ENCODE measurements around the gene UNK. TPM values are rescaled to one million over a fixed set of nuclear protein-coding genes. Genes with fewer than 3 reads are reported as not detected.
"Not testable (repeated sequence)": the region's sequence is repeated elsewhere in the genome, so short reads cannot be mapped to it uniquely, and the experiment has no call there.

UNK gene
- total and polyA plus RNA-seq, 2 experiments from 2014 or later: 11.5 to 12.4 TPM

- H3K4me1 ChIP-seq (ENCODE audit: insufficient read depth): peaks cover 11% of the 10 kb centered on the region
- no peaks in the 10 kb centered on the region for H3K27me3 ChIP-seq (replicated peaks; ENCODE audit: insufficient read depth)
- peaks cover 12% of the 10 kb centered on the region for H3K36me3 ChIP-seq (ENCODE audit: low read depth)
- H3K4me3 ChIP-seq: no peak overlapping the region
- no peaks in the 10 kb centered on the region for H3K9me3 ChIP-seq (ENCODE audit: low read depth)
- H3K9me2 ChIP-seq (ENCODE audit: insufficient read depth): no peaks in the 10 kb centered on the region
- DNase-seq: peak; percentile 57
- peaks cover 7% of the 10 kb centered on the region; the same call in 1 of the 2 replicates for H3F3A ChIP-seq (ENCODE audit: insufficient read depth)
- no peak overlapping the region for H3K4me2 ChIP-seq (ENCODE audit: unreplicated experiment)
- H3K27ac ChIP-seq: no peak overlapping the region
- no peaks in the 10 kb centered on the region for H4K20me1 ChIP-seq (ENCODE audit: insufficient read depth)
- H3K9ac ChIP-seq: no peak overlapping the region
- H3K79me2 ChIP-seq (ENCODE audit: insufficient read depth): peaks cover 8% of the 10 kb centered on the region; the same call in 1 of the 2 replicates
- no peak overlapping the region for H2AFZ ChIP-seq
- no peak for TF ChIP-seq EZH2 (IDR thresholded peaks at IDR 0.05; ENCODE audit: insufficient read depth, poor library complexity, severe bottlenecking)
- no peak for TF ChIP-seq EZH2phosphoT487 (IDR thresholded peaks at IDR 0.05; ENCODE audit: insufficient read depth, low read depth)
- in situ Hi-C loops (cut with MboI): no loop called here
- WGBS, 2 experiments (ENCODE audit: low coverage in 1 of 2, low lambda C conversion rate in 2 of 2, missing lambda C conversion rate in 2 of 2): 53 to 56% methylated on average over 16 of the region's 16 CpGs
Observed at GRCh38 chr17:75848523-75849278, 64.1 kb downstream of the UNK start.

GRCh38 chr17:75849279-75849646, 64.7 kb downstream of the UNK start:
- no peak overlapping the region for H3K9ac ChIP-seq
- 90 to 92% methylated on average over 11 of the region's 11 CpGs for WGBS, 2 experiments (ENCODE audit: low coverage in 1 of 2, low lambda C conversion rate in 2 of 2, missing lambda C conversion rate in 2 of 2)
- H3K4me3 ChIP-seq: no peak overlapping the region
- H3K27ac ChIP-seq: no peak overlapping the region
- no peaks in the 10 kb centered on the region for H4K20me1 ChIP-seq (ENCODE audit: insufficient read depth)
- no peak overlapping the region for H3K4me2 ChIP-seq (ENCODE audit: unreplicated experiment)
- TF ChIP-seq EZH2phosphoT487 (IDR thresholded peaks at IDR 0.05; ENCODE audit: insufficient read depth, low read depth): no peak
- TF ChIP-seq EZH2 (IDR thresholded peaks at IDR 0.05; ENCODE audit: insufficient read depth, poor library complexity, severe bottlenecking): no peak
- H3K9me3 ChIP-seq (ENCODE audit: low read depth): no peaks in the 10 kb centered on the region
- H3K36me3 ChIP-seq (ENCODE audit: low read depth): peaks cover 12% of the 10 kb centered on the region
- peaks cover 13% of the 10 kb centered on the region for H3F3A ChIP-seq (ENCODE audit: insufficient read depth)
- H3K79me2 ChIP-seq (ENCODE audit: insufficient read depth): peaks cover 8% of the 10 kb centered on the region; the same call in 1 of the 2 replicates
- no peak overlapping the region for H2AFZ ChIP-seq
- in situ Hi-C loops (cut with MboI): no loop called here
- no peaks in the 10 kb centered on the region for H3K9me2 ChIP-seq (ENCODE audit: insufficient read depth)
- H3K27me3 ChIP-seq (replicated peaks; ENCODE audit: insufficient read depth): no peaks in the 10 kb centered on the region
- H3K4me1 ChIP-seq (ENCODE audit: insufficient read depth): peaks cover 17% of the 10 kb centered on the region
- DNase-seq: no peak

GRCh38 chr17:75849724-75850123, 65.1 kb downstream of the UNK start:
- Histone ChIP-seq H3K9me3 (ENCODE audit: low read depth) (no peaks in the 10 kb centered on the region), H4K20me1 (ENCODE audit: insufficient read depth) (no peaks in the 10 kb centered on the region), H3K27ac (no peak overlapping the region), H3K9ac (no peak overlapping the region), H3K79me2 (ENCODE audit: insufficient read depth) (peaks cover 8% of the 10 kb centered on the region; the same call in 1 of the 2 replicates), H3K4me3 (no peak overlapping the region), H3K9me2 (ENCODE audit: insufficient read depth) (no peaks in the 10 kb centered on the region), H3F3A (ENCODE audit: insufficient read depth) (peaks cover 18% of the 10 kb centered on the region), H3K27me3 (replicated peaks; ENCODE audit: insufficient read depth) (no peaks in the 10 kb centered on the region), H3K4me1 (ENCODE audit: insufficient read depth) (peaks cover 21% of the 10 kb centered on the region), H2AFZ (no peak overlapping the region), H3K36me3 (ENCODE audit: low read depth) (peaks cover 12% of the 10 kb centered on the region), H3K4me2 (ENCODE audit: unreplicated experiment) (no peak overlapping the region)
- no peak for DNase-seq
- no peak for TF ChIP-seq EZH2 (IDR thresholded peaks at IDR 0.05; ENCODE audit: insufficient read depth, poor library complexity, severe bottlenecking)
- no peak for TF ChIP-seq EZH2phosphoT487 (IDR thresholded peaks at IDR 0.05; ENCODE audit: insufficient read depth, low read depth)
- WGBS, 2 experiments (ENCODE audit: low coverage in 1 of 2, low lambda C conversion rate in 2 of 2, missing lambda C conversion rate in 2 of 2): 84 to 86% methylated on average over 9 of the region's 9 CpGs
- in situ Hi-C loops (cut with MboI): no loop called here

GRCh38 chr17:75850928-75851692, 66.5 kb downstream of the UNK start:
- Histone ChIP-seq H3K4me2 (ENCODE audit: unreplicated experiment) (no peak overlapping the region), H4K20me1 (ENCODE audit: insufficient read depth) (no peaks in the 10 kb centered on the region), H3K27ac (no peak overlapping the region), H3K27me3 (replicated peaks; ENCODE audit: insufficient read depth) (no peaks in the 10 kb centered on the region), H3K9me2 (ENCODE audit: insufficient read depth) (no peaks in the 10 kb centered on the region), H3K4me3 (no peak overlapping the region), H3K9me3 (ENCODE audit: low read depth) (no peaks in the 10 kb centered on the region), H3K36me3 (ENCODE audit: low read depth) (peaks cover 12% of the 10 kb centered on the region), H2AFZ (no peak overlapping the region), H3F3A (ENCODE audit: insufficient read depth) (peaks cover 18% of the 10 kb centered on the region), H3K4me1 (ENCODE audit: insufficient read depth) (peaks cover 19% of the 10 kb centered on the region), H3K9ac (no peak overlapping the region), H3K79me2 (ENCODE audit: insufficient read depth) (peaks cover 8% of the 10 kb centered on the region; the same call in 1 of the 2 replicates)
- DNase-seq: no peak
- WGBS, 2 experiments (ENCODE audit: low coverage in 1 of 2, low lambda C conversion rate in 2 of 2, missing lambda C conversion rate in 2 of 2): 90 to 93% methylated on average over 12 of the region's 12 CpGs
- in situ Hi-C loops (cut with MboI): no loop called here
- TF ChIP-seq EZH2phosphoT487 (IDR thresholded peaks at IDR 0.05; ENCODE audit: insufficient read depth, low read depth) (no peak), EZH2 (IDR thresholded peaks at IDR 0.05; ENCODE audit: insufficient read depth, poor library complexity, severe bottlenecking) (no peak)

GRCh38 chr17:75851693-75851991, 67.0 kb downstream of the UNK start:
- Histone ChIP-seq H3K36me3 (ENCODE audit: low read depth) (peaks cover 12% of the 10 kb centered on the region), H3F3A (ENCODE audit: insufficient read depth) (peaks cover 18% of the 10 kb centered on the region), H3K4me1 (ENCODE audit: insufficient read depth) (peaks cover 24% of the 10 kb centered on the region)
- H4K20me1 ChIP-seq (ENCODE audit: insufficient read depth); in situ Hi-C loops (cut with MboI); H3K4me3 ChIP-seq; H3K9me2 ChIP-seq (ENCODE audit: insufficient read depth); H3K9ac ChIP-seq; H3K27me3 ChIP-seq (replicated peaks; ENCODE audit: insufficient read depth); H3K79me2 ChIP-seq (ENCODE audit: insufficient read depth); H3K27ac ChIP-seq; H2AFZ ChIP-seq; DNase-seq; H3K9me3 ChIP-seq (ENCODE audit: low read depth); H3K4me2 ChIP-seq (ENCODE audit: unreplicated experiment): not testable (repeated sequence)
- WGBS, 2 experiments (ENCODE audit: low coverage in 1 of 2, low lambda C conversion rate in 2 of 2, missing lambda C conversion rate in 2 of 2): 97% methylated on average over 15 of the region's 15 CpGs
